NCI-H748 (cell line): ENCODE results near the gene RASGRP2.

ENCODE experiments used
- DNase-seq: peaks from one replicate; lab custom pipeline; 2025; ENCODE audit not compliant: unreplicated experiment; lab: John Stamatoyannopoulos, UW

The RASGRP2 gene

DNA sequence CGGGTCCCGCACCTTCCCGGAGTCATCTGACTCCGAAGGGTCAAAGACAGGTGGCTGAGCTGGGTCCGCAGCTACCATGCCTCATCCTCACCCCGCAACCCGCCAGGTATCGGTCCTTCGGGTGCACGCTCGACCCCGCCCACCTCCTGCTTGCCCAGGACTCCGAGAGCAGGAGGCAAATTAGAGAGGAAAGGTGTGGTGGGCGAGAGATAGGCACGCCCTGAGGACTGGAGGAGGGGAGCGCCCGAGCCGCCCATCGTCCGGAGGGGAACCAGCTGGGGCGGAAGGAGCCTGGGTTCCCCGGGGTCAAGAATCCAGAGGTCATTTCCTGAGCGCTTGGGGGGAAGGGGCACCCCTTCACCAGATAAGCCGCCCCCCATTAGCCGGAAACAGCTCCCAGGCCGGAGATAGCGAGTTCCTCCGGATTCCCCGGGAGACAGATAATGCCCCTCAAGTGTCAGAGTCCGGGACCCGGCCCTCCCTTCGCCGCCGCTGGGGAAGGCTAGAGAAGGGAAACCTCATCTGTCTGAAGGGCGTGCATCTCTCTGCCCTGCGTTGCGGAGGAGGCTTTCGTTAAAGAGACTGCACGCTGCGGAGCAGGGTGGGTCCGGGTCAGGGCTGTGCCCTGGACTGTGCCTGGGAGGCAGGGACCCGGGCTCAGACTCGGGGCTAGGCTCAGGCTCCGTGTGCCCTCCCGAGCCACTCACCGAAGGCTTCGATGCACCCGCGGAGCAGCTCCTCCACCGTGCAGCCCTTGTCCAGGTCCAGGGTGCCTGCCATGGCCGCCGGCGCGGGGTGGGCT, 1.7 kb downstream of the RASGRP2 start:
- DNase-seq, result no peak

DNA sequence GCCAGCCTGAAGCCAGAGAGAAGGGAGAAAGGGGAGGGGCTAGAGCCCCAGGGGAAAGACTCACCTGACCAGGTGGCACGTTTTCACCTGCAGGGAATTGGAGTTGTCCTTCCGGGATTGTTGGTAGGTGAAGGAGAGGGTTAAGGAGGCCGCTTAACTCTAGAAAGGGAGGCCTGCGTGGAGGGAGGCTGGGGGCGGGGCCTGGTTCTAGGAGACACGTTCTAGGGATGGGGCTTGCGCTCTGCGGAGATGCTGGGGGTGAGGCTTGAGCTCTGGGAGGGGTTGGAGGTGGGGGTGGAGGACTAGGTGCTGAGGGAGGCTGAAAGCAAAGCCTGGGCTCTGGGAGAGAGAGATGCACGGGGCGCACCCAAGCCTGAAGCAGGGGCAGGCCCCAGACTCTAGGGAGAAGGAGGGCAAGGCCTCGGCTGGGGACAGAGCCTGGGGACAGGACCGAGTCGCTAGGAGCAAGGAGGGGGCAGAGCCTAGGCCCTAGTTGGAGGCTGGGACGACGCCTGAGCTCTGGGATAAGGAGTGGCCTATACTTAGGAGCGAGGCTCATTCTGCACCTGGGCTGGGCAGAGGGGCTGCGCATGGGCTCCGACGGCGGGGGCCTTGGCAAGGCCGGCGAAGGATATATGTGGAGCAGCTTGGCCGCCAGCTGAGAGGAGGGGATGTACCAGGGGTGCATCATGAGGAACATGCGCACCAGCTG, 2.4 kb downstream of the RASGRP2 start:
- DNase-seq, result no peak

DNA sequence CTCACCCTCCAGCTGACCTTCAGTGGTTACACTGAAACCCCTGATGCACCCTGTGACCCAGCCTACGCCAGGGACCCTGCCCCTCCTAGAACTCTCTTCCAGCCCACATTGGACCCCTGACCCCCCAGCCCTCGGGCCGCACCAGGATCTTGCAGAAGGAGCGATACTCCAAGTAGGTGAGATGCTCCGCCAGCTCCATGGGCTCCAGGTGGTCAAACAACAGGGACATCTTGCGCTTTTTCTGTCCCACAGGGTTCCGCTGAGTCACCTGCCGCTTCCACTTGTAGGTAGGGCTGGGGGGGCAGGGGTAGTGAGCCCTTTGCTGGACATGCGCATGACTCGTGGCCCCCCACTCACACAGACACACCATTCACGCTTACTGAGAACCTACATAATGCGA, 4.1 kb downstream of the RASGRP2 start:
- DNase-seq, result no peak

GRCh38 chr11:64736654-64737053, 7.3 kb downstream of the RASGRP2 start:
- no peak for DNase-seq

- DNase-seq, result no peak
Observed at GRCh38 chr11:64735725-64736259, 8.2 kb downstream of the RASGRP2 start.

DNA sequence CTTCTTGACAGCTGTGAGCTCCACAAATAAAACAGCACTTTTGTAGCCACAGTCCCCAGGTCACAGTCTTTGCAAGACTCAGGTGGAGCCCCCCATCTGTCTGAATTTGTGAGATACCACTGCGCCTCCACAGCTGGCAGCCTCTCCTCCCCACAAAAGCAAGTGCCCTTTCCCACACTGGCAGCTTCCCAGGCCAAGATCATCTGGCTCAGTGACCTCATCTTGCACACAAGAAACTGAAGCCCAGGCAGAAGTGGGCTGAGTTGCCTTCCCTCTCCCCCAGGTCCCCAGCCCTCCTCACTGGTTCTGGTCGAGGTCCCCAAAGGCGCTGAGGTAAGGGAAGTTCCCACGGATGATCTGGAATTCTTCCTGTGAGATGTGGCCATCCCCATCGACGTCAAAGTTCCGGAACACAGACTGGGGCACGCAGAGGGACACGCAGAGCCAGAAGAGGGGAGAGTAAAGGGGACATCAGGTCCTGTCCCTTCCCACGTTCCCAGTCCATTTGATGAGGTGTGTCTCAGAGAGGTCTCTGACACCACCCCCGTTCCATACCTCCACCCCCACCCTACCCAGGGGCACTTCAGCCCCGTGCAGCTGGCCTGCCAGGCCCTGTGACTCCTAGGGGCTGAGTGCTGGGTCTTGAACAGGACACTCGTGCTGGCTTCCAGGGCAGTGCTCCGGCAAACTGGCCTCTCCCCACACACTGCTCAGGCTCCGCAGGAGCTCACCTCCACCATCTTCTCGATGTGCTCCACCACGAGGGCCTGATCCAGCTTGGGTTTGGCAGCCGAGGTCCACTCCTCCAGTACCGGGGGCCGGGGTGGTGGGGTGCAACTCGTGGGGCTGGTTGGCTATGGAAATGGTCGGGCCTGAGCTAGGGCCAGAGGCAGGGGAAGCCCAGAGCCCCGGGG, 8.9 kb downstream of the RASGRP2 start:
- DNase-seq, result no peak

- no peak for DNase-seq
Observed at GRCh38 chr11:64731601-64732000, 12.3 kb downstream of the RASGRP2 start.

- DNase-seq, result peak; percentile 32
Observed at GRCh38 chr11:64729851-64730382, 14.0 kb downstream of the RASGRP2 start.

- no peak for DNase-seq
Observed at GRCh38 chr11:64728757-64729365, 15.1 kb downstream of the RASGRP2 start.

- DNase-seq, result no peak
Observed at GRCh38 chr11:64726867-64727530, 16.9 kb downstream of the RASGRP2 start.

DNA sequence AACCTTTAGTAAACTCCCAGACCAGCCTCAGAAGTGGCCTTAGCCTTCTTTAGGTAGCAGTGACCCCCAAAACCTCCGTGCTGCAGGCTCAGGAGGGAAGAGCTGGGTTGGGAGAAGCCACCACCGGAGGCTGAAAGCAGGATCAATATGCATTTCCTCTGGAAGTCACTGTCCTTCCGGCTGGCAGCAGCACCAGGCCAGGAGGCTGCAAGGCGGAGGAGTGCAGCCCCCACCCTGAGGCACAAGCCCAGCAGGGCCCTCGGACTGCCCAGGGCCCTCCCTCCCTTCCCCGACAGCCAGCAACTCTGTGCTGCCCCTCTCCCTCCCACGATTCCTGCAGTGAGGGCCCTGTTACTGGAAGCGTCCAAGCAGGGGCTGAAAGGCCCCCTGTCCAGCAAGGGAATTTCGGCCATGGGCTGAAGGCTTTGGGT, 17.7 kb downstream of the RASGRP2 start:
- no peak for DNase-seq

DNA sequence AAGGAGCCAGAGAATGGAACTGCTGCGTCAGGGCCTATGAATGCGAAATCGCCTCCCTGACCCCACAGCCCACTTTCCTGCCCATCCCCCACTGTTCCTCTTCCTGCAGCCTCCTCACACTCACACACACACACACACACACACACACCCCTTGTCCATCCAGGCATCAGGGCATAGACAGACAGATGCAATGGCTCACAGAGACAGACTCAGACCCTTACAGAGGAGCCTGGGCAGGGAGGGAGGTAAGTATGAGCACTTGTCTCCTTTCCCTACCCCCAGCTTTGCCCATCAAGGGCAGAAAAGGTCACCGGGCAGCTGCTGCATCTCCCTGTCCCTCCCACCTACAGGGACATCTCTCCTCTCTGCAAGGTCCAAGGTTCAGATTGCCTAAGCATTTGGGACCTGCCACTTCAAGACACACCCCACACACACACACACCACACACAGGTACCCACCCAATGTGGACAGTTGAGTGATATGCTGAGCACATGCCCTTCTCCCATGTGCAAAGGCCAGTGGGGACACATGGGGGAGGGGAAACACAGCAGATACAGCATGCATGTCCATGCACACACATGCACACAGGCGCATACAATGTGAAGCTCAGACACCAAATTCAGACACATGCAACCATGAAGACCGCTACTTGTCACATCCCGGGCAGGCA, 18.9 kb downstream of the RASGRP2 start:
- no peak for DNase-seq

DNA sequence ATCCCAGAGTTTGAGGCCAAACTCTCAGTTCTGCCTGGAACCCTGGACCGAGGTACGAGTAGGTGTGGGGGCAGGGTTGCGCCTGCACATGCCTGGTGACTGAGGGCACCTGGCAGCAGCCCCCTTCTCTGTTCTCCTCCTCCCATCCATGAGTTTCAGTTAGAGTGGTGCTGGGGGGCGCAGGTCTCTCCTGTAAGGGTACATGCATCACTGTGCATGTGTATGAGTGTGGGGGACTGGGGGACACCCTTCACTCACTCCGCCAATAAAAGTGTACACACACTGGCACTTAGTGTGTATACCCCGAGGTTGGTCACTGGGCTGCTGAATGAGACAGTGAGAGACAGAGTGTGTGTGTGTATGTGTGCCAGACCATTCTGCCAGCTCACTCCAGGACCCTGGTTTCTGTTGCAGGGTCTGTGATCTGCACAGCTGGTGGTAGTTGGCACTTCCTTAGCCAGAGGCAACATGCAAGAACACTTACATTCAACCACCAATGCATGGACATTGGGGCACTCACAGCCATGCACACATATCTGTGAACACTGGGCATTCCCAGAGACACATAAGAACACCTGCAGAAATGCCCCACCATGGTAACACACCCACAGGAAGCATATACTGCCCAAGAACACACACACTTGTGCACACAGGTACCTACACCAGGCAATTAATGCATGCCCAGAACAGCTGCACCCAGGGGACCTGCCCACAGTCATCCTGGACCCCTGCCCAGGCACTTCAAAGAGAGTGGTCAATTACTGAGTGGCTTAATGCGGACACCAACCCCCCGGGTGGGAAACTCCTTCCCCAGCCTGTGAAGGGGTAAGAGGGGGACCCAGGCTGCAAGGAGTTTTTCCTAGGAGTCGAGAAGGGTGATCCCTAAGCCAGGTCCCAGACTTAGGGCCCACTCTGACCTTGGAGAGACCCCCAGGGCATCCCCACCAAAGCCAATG, 19.8 kb downstream of the RASGRP2 start:
- DNase-seq, result no peak

GRCh38 chr11:64723117-64723906, 20.6 kb downstream of the RASGRP2 start, which contains the start of gene NRXN2:
Gene NRXN2 (minus strand): TSS chr11:64723197. CDS start chr11:64713699, 9,498 bp downstream.
- DNase-seq, result peak; percentile 94

- DNase-seq, result no peak
Observed at GRCh38 chr11:64722141-64723065, 21.5 kb downstream of the RASGRP2 start.

GRCh38 chr11:64721359-64721699, 22.6 kb downstream of the RASGRP2 start:
- no peak for DNase-seq
